Keratinocyte (primary cell): ENCODE measurements around the gene IPO13.

ENCODE experiments used
- EZH2 ChIP-seq: IDR thresholded peaks from one replicate; pipeline ENCODE4 v1.6.1; 2012; ENCODE audit warnings: inconsistent platforms, mild to moderate bottlenecking, low read length, moderate library complexity
- TF ChIP-seq, protein P1 (sequence below), 3 experiments: IDR thresholded peaks in 1 of 3; conservative IDR thresholded peaks in 1 of 3; optimal IDR thresholded peaks in 1 of 3; 2 replicates in 2 of 3; 3 replicates in 1 of 3; pipeline versions ENCODE3 to v1.5.1; 2011; ENCODE audit warnings: low read length in 3 of 3, mild to moderate bottlenecking in 3 of 3, moderate library complexity in 2 of 3, control low read depth in 1 of 3, inconsistent platforms in 1 of 3; ENCODE audit not compliant: insufficient read depth in 2 of 3; ENCODE audit errors: extremely low read depth in 1 of 3

DNA sequence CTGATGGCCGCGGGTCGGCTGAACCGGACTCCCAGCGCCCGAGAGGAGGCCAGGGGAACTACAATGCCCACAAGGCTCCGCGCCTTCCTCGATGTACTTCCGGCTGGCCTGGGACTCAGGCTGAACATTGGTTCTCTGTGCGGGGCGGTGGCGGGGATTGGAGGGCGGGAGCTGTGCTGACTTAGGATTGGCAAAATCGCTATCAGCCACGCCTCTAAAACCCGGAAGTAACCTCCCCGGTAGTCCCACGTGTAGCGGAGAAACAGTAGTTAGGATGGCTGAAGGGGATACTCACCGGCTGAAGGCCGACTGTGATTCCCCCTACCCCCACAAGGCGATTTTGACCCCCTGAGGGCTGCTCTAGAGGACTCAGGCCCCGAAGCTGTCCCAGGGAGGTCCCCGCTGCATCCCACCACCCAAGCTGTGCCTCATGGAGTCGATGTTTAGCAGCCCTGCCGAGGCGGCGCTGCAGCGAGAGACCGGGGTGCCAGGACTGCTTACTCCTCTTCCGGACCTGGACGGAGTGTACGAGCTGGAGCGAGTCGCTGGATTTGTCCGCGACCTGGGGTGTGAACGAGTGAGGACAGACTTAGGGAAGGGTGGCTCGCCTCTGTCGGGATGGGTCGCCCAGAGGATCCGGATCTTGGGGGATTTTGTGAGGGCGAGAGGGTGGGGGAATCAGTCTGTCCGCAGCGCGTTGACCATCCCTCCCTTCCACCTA is 23.2 kb downstream of the IPO13 start, which contains the start of gene DPH2:
- TF ChIP-seq, protein P1, sequence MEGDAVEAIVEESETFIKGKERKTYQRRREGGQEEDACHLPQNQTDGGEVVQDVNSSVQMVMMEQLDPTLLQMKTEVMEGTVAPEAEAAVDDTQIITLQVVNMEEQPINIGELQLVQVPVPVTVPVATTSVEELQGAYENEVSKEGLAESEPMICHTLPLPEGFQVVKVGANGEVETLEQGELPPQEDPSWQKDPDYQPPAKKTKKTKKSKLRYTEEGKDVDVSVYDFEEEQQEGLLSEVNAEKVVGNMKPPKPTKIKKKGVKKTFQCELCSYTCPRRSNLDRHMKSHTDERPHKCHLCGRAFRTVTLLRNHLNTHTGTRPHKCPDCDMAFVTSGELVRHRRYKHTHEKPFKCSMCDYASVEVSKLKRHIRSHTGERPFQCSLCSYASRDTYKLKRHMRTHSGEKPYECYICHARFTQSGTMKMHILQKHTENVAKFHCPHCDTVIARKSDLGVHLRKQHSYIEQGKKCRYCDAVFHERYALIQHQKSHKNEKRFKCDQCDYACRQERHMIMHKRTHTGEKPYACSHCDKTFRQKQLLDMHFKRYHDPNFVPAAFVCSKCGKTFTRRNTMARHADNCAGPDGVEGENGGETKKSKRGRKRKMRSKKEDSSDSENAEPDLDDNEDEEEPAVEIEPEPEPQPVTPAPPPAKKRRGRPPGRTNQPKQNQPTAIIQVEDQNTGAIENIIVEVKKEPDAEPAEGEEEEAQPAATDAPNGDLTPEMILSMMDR (optimal IDR thresholded peaks at IDR 0.05 in 1 of 3, IDR thresholded peaks at IDR 0.05 in 1 of 3, conservative IDR thresholded peaks at IDR 0.05 in 1 of 3; ENCODE audit: extremely low read depth in 1 of 3, insufficient read depth in 2 of 3, low read length in 3 of 3): peak in 1 of 3 experiments; percentile 19
- no peak for TF ChIP-seq EZH2
